Ovary (tissue), 3 donors: ENCODE results near the gene PKD2.

Source experiments
- EP300 ChIP-seq: sonication (generic); formaldehyde crosslinking; IDR thresholded peaks from one replicate; pipeline ENCODE4 v1.6.1; 2017; ENCODE audit warnings: antibody characterized with exemption
- POLR2A ChIP-seq: fragments of 450-650 bp; IDR thresholded peaks from one replicate; pipeline ENCODE4 v1.6.1; 2017; ENCODE audit warnings: antibody characterized with exemption, mild to moderate bottlenecking, moderate library complexity
- TF ChIP-seq, protein P1 (sequence below), 3 donors: fragments of 450-650 bp in 2 of 3; fragments of 200-600 bp in 1 of 3; IDR thresholded peaks; one replicate each; pipeline versions ENCODE4 v1.5.1 to v1.8.0; 2016 to 2022; ENCODE audit warnings: antibody characterized with exemption in 3 of 3, mild to moderate bottlenecking in 1 of 3
- donor health status: DM: no; HTN: no; CAD: no.

DNA sequence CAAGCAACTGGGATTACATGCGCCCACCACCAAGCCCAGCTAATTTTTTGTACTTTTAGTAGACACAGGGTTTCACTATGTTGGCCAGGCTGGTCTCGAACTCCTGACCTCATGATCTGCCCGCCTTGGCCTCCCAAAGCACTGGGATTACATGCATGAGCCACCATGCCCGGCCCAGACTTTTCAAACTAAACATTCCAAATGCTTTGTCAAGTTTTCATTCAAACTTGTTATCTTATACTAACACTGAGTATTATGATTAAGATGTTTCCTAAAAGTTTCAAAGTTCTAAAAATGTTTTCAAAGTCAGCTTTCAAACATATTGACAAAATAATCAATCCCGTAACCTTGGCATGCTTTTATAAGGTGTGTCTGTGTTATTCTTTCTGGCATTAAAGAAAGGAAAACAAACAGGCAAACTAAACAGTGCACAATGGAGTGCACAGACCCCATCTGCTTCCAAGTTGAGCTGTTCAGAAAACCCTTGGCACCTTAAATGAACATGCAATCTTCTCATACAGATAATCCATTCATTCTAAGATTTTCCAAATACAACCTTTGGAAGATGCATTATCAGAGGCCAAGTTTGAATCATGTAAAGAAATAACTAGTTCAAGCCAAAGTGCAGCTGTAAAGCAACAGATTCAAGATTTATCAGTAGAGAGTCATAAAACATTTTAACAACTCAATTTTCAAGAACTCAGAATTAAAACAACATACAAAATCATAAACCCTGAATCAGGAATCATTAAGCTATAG lies 101.9 kb downstream of the PKD2 start:
- TF ChIP-seq EP300 (no peak), POLR2A (no peak)
- TF ChIP-seq, protein P1, sequence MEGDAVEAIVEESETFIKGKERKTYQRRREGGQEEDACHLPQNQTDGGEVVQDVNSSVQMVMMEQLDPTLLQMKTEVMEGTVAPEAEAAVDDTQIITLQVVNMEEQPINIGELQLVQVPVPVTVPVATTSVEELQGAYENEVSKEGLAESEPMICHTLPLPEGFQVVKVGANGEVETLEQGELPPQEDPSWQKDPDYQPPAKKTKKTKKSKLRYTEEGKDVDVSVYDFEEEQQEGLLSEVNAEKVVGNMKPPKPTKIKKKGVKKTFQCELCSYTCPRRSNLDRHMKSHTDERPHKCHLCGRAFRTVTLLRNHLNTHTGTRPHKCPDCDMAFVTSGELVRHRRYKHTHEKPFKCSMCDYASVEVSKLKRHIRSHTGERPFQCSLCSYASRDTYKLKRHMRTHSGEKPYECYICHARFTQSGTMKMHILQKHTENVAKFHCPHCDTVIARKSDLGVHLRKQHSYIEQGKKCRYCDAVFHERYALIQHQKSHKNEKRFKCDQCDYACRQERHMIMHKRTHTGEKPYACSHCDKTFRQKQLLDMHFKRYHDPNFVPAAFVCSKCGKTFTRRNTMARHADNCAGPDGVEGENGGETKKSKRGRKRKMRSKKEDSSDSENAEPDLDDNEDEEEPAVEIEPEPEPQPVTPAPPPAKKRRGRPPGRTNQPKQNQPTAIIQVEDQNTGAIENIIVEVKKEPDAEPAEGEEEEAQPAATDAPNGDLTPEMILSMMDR (IDR thresholded peaks at IDR 0.05) = no peak
